Measurements from ENCODE around the gene IMMP2L. TPM values are rescaled to one million over a fixed set of nuclear protein-coding genes. Genes with fewer than 3 reads are reported as not detected.

The IMMP2L gene
- total RNA-seq, 1 experiment from 2014 or later = 13.6 TPM

- CTCF ChIA-PET = interaction anchor here (0.8 kb wide), 1 partner anchor 9 kb away, joined by 5 read pairs; no protein-coding TSS in a partner anchor
- no peak overlapping the region for H3K4me3 Mint-ChIP-seq
- no peak for ATAC-seq
- TF ChIP-seq, protein P1, sequence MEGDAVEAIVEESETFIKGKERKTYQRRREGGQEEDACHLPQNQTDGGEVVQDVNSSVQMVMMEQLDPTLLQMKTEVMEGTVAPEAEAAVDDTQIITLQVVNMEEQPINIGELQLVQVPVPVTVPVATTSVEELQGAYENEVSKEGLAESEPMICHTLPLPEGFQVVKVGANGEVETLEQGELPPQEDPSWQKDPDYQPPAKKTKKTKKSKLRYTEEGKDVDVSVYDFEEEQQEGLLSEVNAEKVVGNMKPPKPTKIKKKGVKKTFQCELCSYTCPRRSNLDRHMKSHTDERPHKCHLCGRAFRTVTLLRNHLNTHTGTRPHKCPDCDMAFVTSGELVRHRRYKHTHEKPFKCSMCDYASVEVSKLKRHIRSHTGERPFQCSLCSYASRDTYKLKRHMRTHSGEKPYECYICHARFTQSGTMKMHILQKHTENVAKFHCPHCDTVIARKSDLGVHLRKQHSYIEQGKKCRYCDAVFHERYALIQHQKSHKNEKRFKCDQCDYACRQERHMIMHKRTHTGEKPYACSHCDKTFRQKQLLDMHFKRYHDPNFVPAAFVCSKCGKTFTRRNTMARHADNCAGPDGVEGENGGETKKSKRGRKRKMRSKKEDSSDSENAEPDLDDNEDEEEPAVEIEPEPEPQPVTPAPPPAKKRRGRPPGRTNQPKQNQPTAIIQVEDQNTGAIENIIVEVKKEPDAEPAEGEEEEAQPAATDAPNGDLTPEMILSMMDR (IDR thresholded peaks at IDR 0.05) = peak; percentile 59; the same call in 1 of the 2 replicates
- no peak for TF ChIP-seq SOX15 (CRISPR knock-in tag; IDR thresholded peaks at IDR 0.05)
- no peak for TF ChIP-seq SP1 (CRISPR knock-in tag; conservative IDR thresholded peaks at IDR 0.05)
- TF ChIP-seq ZBTB21 (CRISPR knock-in tag; IDR thresholded peaks at IDR 0.05; ENCODE audit: borderline replicate concordance) = no peak
- TF ChIP-seq, protein P2, sequence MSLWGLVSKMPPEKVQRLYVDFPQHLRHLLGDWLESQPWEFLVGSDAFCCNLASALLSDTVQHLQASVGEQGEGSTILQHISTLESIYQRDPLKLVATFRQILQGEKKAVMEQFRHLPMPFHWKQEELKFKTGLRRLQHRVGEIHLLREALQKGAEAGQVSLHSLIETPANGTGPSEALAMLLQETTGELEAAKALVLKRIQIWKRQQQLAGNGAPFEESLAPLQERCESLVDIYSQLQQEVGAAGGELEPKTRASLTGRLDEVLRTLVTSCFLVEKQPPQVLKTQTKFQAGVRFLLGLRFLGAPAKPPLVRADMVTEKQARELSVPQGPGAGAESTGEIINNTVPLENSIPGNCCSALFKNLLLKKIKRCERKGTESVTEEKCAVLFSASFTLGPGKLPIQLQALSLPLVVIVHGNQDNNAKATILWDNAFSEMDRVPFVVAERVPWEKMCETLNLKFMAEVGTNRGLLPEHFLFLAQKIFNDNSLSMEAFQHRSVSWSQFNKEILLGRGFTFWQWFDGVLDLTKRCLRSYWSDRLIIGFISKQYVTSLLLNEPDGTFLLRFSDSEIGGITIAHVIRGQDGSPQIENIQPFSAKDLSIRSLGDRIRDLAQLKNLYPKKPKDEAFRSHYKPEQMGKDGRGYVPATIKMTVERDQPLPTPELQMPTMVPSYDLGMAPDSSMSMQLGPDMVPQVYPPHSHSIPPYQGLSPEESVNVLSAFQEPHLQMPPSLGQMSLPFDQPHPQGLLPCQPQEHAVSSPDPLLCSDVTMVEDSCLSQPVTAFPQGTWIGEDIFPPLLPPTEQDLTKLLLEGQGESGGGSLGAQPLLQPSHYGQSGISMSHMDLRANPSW (CRISPR knock-in tag; conservative IDR thresholded peaks at IDR 0.05; ENCODE audit: low read depth) = no peak
- no peak for TF ChIP-seq TEAD4 (CRISPR knock-in tag; IDR thresholded peaks at IDR 0.05)
- H3K27ac Mint-ChIP-seq = no peak overlapping the region
- peaks cover 13% of the 10 kb centered on the region for H3K27me3 Mint-ChIP-seq (ENCODE audit: low read depth)
- no peaks in the 10 kb centered on the region for H3K36me3 Mint-ChIP-seq
- POLR2A ChIA-PET = no interaction called here
- no peak for DNase-seq (ENCODE audit: low spot score)
- peaks cover 5% of the 10 kb centered on the region for H3K9me3 Mint-ChIP-seq
- peaks cover 46% of the 10 kb centered on the region for H3K4me1 Mint-ChIP-seq
Measured at GRCh38 chr7:111089822-111090426, 472.4 kb downstream of the IMMP2L start.

GRCh38 chr7:111088328-111088727 is 474.0 kb downstream of the IMMP2L start:
- peaks cover 5% of the 10 kb centered on the region for H3K27me3 Mint-ChIP-seq (ENCODE audit: low read depth)
- peaks cover 31% of the 10 kb centered on the region for H3K4me1 Mint-ChIP-seq
- no peak for ATAC-seq
- TF ChIP-seq, protein P1 (IDR thresholded peaks at IDR 0.05) = no peak
- TF ChIP-seq CREM (CRISPR knock-in tag; IDR thresholded peaks at IDR 0.05) (no peak), SOX15 (CRISPR knock-in tag; IDR thresholded peaks at IDR 0.05) (no peak), ZNF232 (CRISPR knock-in tag; IDR thresholded peaks at IDR 0.05) (no peak), NFATC4 (CRISPR knock-in tag; IDR thresholded peaks at IDR 0.05) (no peak)
- no peaks in the 10 kb centered on the region for H3K36me3 Mint-ChIP-seq
- ChIA-PET CTCF (no interaction called here), POLR2A (no interaction called here)
- H3K4me3 Mint-ChIP-seq = no peak overlapping the region
- H3K27ac Mint-ChIP-seq = no peak overlapping the region
- peaks cover 5% of the 10 kb centered on the region for H3K9me3 Mint-ChIP-seq
- no peak for DNase-seq (ENCODE audit: low spot score)

GRCh38 chr7:111086532-111086931 is 475.8 kb downstream of the IMMP2L start:
- DNase-seq (ENCODE audit: low spot score) (no peak), ATAC-seq (no peak)
- CTCF ChIA-PET = no interaction called here
- H3K4me1 Mint-ChIP-seq = peaks cover 30% of the 10 kb centered on the region
- POLR2A ChIA-PET = no interaction called here
- no peak overlapping the region for H3K4me3 Mint-ChIP-seq
- H3K36me3 Mint-ChIP-seq = no peaks in the 10 kb centered on the region
- H3K9me3 Mint-ChIP-seq = peaks cover 5% of the 10 kb centered on the region
- H3K27ac Mint-ChIP-seq = no peak overlapping the region
- H3K27me3 Mint-ChIP-seq (ENCODE audit: low read depth) = no peaks in the 10 kb centered on the region; the same call in 1 of the 2 replicates
- TF ChIP-seq, protein P3, sequence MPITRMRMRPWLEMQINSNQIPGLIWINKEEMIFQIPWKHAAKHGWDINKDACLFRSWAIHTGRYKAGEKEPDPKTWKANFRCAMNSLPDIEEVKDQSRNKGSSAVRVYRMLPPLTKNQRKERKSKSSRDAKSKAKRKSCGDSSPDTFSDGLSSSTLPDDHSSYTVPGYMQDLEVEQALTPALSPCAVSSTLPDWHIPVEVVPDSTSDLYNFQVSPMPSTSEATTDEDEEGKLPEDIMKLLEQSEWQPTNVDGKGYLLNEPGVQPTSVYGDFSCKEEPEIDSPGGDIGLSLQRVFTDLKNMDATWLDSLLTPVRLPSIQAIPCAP (CRISPR knock-in tag; IDR thresholded peaks at IDR 0.05) = no peak
- TF ChIP-seq NR2C2 (CRISPR knock-in tag; IDR thresholded peaks at IDR 0.05) = no peak
- no peak for TF ChIP-seq ATF6 (CRISPR knock-in tag; IDR thresholded peaks at IDR 0.05)
- TF ChIP-seq CDX4 (CRISPR knock-in tag; IDR thresholded peaks at IDR 0.05; ENCODE audit: borderline replicate concordance) = no peak
- no peak for TF ChIP-seq NFYB (CRISPR knock-in tag; conservative IDR thresholded peaks at IDR 0.05; ENCODE audit: low read depth)
- no peak for TF ChIP-seq ESRRA (CRISPR knock-in tag; IDR thresholded peaks at IDR 0.05; ENCODE audit: borderline replicate concordance)
- TF ChIP-seq TCF7 (CRISPR knock-in tag; IDR thresholded peaks at IDR 0.05; ENCODE audit: low read depth) = no peak
- TF ChIP-seq, protein P4, sequence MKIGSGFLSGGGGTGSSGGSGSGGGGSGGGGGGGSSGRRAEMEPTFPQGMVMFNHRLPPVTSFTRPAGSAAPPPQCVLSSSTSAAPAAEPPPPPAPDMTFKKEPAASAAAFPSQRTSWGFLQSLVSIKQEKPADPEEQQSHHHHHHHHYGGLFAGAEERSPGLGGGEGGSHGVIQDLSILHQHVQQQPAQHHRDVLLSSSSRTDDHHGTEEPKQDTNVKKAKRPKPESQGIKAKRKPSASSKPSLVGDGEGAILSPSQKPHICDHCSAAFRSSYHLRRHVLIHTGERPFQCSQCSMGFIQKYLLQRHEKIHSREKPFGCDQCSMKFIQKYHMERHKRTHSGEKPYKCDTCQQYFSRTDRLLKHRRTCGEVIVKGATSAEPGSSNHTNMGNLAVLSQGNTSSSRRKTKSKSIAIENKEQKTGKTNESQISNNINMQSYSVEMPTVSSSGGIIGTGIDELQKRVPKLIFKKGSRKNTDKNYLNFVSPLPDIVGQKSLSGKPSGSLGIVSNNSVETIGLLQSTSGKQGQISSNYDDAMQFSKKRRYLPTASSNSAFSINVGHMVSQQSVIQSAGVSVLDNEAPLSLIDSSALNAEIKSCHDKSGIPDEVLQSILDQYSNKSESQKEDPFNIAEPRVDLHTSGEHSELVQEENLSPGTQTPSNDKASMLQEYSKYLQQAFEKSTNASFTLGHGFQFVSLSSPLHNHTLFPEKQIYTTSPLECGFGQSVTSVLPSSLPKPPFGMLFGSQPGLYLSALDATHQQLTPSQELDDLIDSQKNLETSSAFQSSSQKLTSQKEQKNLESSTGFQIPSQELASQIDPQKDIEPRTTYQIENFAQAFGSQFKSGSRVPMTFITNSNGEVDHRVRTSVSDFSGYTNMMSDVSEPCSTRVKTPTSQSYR (CRISPR knock-in tag; IDR thresholded peaks at IDR 0.05) = no peak
- no peak for TF ChIP-seq RELA (CRISPR knock-in tag; IDR thresholded peaks at IDR 0.05; ENCODE audit: borderline replicate concordance)
- TF ChIP-seq TEAD1 (CRISPR knock-in tag; IDR thresholded peaks at IDR 0.05) = no peak

Data from WTC11 (cell line).